Ascending aorta (tissue), 2 donors: Measurements from ENCODE around the gene DOC2B. TPM values are rescaled to one million over a fixed set of nuclear protein-coding genes. Genes with fewer than 3 reads are reported as not detected.

Source experiments
- DNase-seq, 2 donors: peaks; one replicate each; pipeline ENCODE4 v3.0.0-alpha.2; 2019; ENCODE audit warnings: low spot score in 2 of 2
- H3K27ac ChIP-seq, 2 donors: fragments of 200-600 bp; sonication (generic); one replicate each; pipeline ENCODE4 v1.5.1; 2016 to 2017; ENCODE audit warnings: mild to moderate bottlenecking in 1 of 2
- H3K27me3 ChIP-seq: fragments of 200-600 bp; sonication (generic); one replicate; pipeline ENCODE4 v1.5.1; 2017
- H3K36me3 ChIP-seq, 2 donors: fragments of 200-600 bp; sonication (generic); one replicate each; pipeline ENCODE4 v1.5.1; 2016
- H3K4me1 ChIP-seq, 2 donors: fragments of 200-600 bp; sonication (generic); one replicate each; pipeline ENCODE4 v1.5.1; 2016 to 2017; ENCODE audit warnings: mild to moderate bottlenecking in 1 of 2
- H3K4me3 ChIP-seq, 2 donors: fragments of 200-600 bp; sonication (generic); one replicate each; pipeline ENCODE4 v1.5.1; 2016 to 2017; ENCODE audit warnings: mild to moderate bottlenecking in 1 of 2
- H3K9me3 ChIP-seq, 2 donors: fragments of 200-600 bp; sonication (generic); one replicate each; pipeline ENCODE4 v1.5.1; 2016
- CTCF ChIP-seq, 3 experiments: fragments of 200-600 bp in 2 of 3; fragments of 450-650 bp in 1 of 3; sonication (generic) in 2 of 3; IDR thresholded peaks; one replicate each; pipeline ENCODE4 v1.5.1; 2016 to 2019; ENCODE audit warnings: antibody characterized with exemption in 3 of 3, mild to moderate bottlenecking in 1 of 3, moderate library complexity in 1 of 3
- intact Hi-C: fragments of 100-400 bp; cut with DNase I; formaldehyde crosslinking; loops from one replicate; pipeline ENCODE4 v1.15.1; 2023
- total RNA-seq: library from RNA; depleted of rRNA; stranded (reverse); fragments of >200 nt; gene quantifications from one replicate; pipeline ENCODE4 v1.1.0, GENCODE V29; 2016

The DOC2B gene
- 200 TPM for total RNA-seq

GRCh38 chr17:181245-182049 lies at the start of gene DOC2B:
Gene DOC2B (minus strand): TSS chr17:181650. CDS start chr17:181479, 171 bp downstream.
- peak within 1 kb of the TSS; percentile 51 to 58 for H3K4me3 ChIP-seq
- no peaks in the 10 kb centered on the region for H3K4me1 ChIP-seq
- TF ChIP-seq CTCF (IDR thresholded peaks at IDR 0.05) = no peak
- no peaks in the 10 kb centered on the region for H3K9me3 ChIP-seq
- H3K36me3 ChIP-seq = no peaks in the 10 kb centered on the region
- no peak for DNase-seq
- H3K27ac ChIP-seq = peak within 1 kb of the TSS in 1 of 2 donors; percentile 27
- intact Hi-C loops = no loop called here
- peaks cover 7% of the 10 kb centered on the region for H3K27me3 ChIP-seq

- peak in 1 of 2 donors; percentile 35 for DNase-seq
- no peaks in the 10 kb centered on the region for H3K4me1 ChIP-seq
- H3K9me3 ChIP-seq = no peaks in the 10 kb centered on the region
- no peak overlapping the region for H3K4me3 ChIP-seq
- H3K36me3 ChIP-seq = no peaks in the 10 kb centered on the region
- no peak for TF ChIP-seq CTCF (IDR thresholded peaks at IDR 0.05)
- intact Hi-C loops = no loop called here
- H3K27ac ChIP-seq = no peak overlapping the region
- no peaks in the 10 kb centered on the region for H3K27me3 ChIP-seq
Measured at GRCh38 chr17:230395-230770, 48.9 kb upstream of the DOC2B start.

- no peaks in the 10 kb centered on the region for H3K9me3 ChIP-seq
- DNase-seq = peak in 1 of 2 donors; percentile 47
- TF ChIP-seq CTCF (IDR thresholded peaks at IDR 0.05) = no peak
- no peaks in the 10 kb centered on the region for H3K27me3 ChIP-seq
- no peaks in the 10 kb centered on the region for H3K36me3 ChIP-seq
- intact Hi-C loops = no loop called here
- peak overlapping the region in 1 of 2 donors; percentile 19 for H3K27ac ChIP-seq
- H3K4me1 ChIP-seq = no peaks in the 10 kb centered on the region
- H3K4me3 ChIP-seq = no peak overlapping the region
Measured at GRCh38 chr17:229709-230394, 48.4 kb upstream of the DOC2B start.

- TF ChIP-seq CTCF (IDR thresholded peaks at IDR 0.05) = no peak
- Histone ChIP-seq H3K4me1 (no peaks in the 10 kb centered on the region), H3K9me3 (no peaks in the 10 kb centered on the region), H3K4me3 (no peak overlapping the region), H3K27ac (peak overlapping the region in 1 of 2 donors; percentile 6), H3K27me3 (no peaks in the 10 kb centered on the region), H3K36me3 (no peaks in the 10 kb centered on the region)
- peak in 1 of 2 donors; percentile 31 for DNase-seq
- intact Hi-C loops = no loop called here
Measured at GRCh38 chr17:228951-229708, 47.7 kb upstream of the DOC2B start.

GRCh38 chr17:227946-228615 lies 46.6 kb upstream of the DOC2B start:
- no peak for DNase-seq
- intact Hi-C loops = no loop called here
- H3K27me3 ChIP-seq = no peaks in the 10 kb centered on the region

More at GRCh38 chr17:227946-228615, 46.6 kb upstream of the DOC2B start:
- Histone ChIP-seq H3K36me3 (no peaks in the 10 kb centered on the region), H3K4me3 (no peak overlapping the region), H3K4me1 (no peaks in the 10 kb centered on the region), H3K27ac (no peak overlapping the region), H3K9me3 (no peaks in the 10 kb centered on the region)
- no peak for TF ChIP-seq CTCF (IDR thresholded peaks at IDR 0.05)
